ENCODE data around the gene GIGYF1.
"Not testable (repeated sequence)": the region's sequence is repeated elsewhere in the genome, so short reads cannot be mapped to it uniquely, and the experiment has no call there.

Gene GIGYF1, protein sequence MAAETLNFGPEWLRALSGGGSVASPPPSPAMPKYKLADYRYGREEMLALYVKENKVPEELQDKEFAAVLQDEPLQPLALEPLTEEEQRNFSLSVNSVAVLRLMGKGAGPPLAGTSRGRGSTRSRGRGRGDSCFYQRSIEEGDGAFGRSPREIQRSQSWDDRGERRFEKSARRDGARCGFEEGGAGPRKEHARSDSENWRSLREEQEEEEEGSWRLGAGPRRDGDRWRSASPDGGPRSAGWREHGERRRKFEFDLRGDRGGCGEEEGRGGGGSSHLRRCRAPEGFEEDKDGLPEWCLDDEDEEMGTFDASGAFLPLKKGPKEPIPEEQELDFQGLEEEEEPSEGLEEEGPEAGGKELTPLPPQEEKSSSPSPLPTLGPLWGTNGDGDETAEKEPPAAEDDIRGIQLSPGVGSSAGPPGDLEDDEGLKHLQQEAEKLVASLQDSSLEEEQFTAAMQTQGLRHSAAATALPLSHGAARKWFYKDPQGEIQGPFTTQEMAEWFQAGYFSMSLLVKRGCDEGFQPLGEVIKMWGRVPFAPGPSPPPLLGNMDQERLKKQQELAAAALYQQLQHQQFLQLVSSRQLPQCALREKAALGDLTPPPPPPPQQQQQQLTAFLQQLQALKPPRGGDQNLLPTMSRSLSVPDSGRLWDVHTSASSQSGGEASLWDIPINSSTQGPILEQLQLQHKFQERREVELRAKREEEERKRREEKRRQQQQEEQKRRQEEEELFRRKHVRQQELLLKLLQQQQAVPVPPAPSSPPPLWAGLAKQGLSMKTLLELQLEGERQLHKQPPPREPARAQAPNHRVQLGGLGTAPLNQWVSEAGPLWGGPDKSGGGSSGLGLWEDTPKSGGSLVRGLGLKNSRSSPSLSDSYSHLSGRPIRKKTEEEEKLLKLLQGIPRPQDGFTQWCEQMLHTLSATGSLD (N-terminal part only)

DNA sequence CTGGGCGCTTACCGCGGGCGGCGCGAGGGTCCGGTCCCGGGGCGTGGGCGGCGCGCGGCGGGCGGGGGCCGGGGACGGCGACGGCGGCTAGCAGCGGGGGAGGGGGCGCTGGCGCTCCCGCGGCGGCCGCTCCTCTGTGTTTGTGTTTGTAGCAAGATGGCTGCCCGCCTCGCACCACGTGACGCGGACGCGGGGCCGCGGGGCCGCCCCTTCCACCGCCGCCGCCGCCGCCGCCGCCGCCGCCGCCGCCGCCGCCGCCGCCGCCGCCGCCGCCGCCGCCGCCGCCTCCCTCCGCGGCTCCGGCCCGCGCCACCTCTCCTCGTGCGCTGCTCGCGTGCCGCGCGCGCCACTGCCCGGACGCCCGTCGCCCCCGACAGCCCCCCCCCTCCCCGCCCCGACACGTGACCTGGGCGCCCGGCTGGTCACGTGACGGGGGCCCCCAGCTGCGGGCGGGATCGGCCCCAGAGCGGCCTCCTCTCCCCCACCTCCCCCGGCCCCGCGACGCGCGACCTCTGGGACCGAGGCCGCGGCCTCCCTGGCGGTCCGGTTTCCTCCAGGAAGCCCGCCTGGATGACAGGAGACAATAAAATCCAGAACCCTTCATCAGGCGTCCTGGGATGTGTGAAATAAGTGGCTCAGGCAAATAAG lies at the start of gene GIGYF1:
GIGYF1 (minus strand) TSS at position 153 of the 648 bp plus-strand sequence. CDS start 6,012 bp downstream, outside the sequence.
- no peak for DNase-seq

DNA sequence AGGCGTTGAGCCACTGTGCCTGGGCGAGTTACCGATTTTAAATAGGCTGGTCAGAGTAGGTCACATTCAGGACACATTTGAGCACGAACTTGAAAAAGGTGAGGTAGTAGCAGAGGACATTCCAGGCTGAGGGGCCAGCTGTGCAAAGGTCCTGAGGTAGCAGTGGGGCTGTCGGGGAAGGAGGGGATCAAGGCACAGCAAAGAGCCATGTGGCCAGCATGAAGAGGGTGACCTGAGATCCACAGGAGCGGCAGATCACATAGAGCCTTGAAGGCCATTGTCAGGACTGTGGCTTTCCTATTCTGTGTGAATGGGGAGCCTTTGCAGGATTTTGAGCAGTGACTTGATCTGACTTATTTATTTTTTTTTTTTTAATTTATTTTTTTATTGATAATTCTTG lies 45.9 kb upstream of the GIGYF1 start:
- no peak for DNase-seq

DNA sequence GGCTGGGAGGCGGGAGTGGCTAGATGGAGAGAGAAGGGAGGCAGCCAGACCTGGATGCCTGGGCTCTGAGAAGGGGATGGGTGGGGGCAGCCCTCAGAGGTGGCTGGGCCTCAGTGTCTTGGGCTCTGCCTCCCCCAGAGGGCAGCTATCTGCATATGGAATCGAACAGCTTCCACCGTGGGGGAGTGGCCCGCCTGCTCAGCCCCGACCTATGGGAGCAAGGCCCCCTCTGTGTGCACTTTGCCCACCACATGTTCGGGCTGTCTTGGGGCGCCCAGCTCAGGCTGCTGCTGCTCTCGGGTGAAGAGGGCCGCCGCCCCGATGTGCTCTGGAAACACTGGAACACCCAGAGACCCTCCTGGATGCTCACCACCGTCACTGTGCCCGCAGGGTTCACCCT lies 42.6 kb upstream of the GIGYF1 start:
- no peak for DNase-seq

DNA sequence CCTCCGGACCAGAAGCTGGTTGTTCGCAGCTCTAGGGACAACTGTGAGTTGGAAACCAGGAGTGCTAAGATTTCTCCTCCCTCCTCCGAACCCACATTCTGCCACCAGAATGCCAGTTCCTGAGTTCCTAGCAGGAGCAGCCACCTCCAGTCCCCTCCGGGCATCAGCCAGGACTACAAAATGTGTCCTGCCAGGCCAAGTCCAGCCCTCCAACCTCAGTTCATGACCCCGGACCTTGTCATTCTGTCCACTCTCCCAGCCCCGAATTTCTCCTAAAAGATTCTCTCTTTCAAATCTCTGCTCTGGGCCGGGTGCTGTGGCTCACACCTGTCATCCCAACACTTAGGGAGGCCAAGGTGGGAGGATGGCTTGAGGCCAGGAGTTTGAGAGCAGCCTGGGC lies 41.7 kb upstream of the GIGYF1 start:
- DNase-seq, result no peak

DNA sequence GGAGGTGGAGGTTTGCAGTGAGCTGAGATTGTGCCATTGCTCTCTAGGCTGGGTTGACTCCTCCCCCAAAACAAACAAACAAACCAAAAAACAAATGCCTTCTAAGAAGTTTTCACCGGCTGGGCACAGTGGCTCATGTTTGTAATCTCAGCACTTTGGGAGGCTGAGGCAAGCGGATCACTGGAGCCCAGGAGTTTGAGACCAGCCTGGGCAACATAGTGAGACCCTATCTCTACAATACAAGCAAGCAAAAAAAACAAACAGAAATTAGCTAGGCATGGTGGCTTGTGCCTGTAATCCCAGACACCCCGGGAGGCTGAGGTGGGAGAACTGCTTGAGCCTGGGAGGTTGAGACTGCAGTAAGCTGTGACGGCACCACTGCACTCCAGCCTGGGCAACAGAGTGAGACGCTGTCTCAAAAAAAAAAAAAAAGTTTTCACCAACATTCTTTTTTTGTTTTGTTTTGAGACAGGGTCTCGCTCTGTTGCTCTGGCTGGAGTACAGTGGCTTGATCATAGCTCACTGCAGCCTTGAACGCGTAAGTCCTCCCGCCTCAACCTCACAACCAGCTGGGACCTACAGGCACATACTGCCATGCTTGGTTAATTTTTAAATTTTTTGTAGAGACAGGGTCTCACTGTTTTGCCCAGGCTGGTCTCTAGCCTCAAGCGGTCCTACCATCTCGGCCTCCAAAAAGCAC lies 38.0 kb upstream of the GIGYF1 start:
- no peak for DNase-seq

DNA sequence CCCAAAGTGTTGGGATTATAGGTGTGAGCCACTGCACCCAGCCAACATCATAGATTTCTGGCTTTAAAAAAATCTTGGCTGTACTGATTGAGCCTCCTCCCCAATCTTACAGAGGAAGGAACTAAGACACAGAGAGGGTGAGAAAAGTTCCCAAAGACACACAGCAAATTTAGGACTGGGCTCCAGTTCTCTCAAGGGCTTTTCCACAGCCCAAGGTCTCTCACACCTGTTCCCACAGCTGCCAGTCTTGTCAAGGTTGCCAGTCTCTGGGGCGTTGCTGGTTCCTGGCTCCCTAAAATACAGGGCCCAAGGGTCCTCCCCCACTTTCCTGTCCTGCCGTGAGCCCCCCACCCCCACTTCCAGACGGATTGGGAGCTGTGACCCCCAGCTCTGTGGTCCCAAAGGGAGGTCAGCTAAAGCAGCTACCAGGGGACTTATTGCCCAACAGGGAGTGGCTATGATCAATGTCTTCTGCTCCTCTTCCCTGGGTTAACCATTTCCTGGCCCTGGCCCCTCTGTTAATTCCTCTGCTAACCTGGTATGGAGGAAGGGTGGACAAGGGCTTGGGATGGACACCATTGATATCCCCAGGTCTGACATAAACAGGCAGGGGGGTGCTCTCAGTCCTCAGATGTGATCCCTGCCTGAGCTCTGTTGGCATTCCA lies 36.2 kb upstream of the GIGYF1 start:
- DNase-seq, result no peak

DNA sequence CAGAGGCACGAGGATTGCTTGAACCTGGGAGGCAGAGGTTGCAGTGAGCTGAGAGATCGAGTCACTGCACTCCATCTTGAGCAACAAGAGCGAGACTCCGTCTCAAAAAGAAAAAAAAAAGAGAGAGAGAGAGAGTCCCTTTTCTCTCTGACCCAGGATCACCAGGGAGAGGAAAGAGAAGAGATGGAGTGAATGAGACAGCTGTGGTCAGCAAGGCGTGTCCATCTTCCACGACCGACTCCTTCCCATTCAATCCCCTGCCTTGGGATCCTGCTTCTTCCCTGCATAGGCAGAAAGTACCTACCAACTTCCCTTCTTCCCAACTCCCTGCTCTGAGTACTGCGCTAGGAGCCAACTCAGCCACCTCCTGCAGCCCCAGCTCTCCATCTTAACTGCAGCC lies 34.1 kb upstream of the GIGYF1 start:
- DNase-seq, result no peak

DNA sequence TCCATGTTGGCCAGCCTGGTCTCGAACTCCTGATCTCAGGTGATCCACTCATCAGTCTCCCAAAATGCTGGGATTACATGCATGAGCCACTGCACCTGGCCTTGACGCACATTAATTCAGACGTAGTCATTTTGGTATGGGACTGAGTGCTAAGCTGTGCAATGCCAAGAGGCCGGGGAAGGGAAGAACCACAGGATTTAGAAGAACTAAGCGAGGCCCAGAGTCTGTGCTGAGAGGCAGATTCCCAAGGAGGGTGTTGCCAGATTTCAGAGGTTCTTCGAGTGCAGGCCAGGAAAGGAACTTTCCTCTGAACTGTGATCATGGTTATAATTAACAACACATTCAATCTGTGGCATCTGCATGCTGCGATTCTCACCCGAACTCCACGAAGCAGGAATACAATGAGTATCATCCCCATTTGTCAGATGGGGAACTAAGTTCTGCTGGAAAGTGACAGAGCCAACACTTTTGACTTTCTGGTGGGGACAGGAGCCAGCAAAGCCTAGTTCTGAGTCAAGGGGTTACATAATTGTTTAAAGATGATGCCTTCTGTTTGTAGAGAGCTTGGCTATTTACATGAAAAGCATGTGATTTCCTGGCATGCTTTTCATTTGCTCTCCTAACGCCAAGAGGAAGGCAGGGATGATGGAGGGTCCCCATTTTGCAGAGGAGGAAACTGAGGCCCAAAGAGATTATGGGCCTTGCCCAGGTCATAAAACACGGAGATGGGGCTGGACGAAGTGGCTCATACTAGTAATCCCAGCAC lies 33.1 kb upstream of the GIGYF1 start:
- DNase-seq, result no peak

DNA sequence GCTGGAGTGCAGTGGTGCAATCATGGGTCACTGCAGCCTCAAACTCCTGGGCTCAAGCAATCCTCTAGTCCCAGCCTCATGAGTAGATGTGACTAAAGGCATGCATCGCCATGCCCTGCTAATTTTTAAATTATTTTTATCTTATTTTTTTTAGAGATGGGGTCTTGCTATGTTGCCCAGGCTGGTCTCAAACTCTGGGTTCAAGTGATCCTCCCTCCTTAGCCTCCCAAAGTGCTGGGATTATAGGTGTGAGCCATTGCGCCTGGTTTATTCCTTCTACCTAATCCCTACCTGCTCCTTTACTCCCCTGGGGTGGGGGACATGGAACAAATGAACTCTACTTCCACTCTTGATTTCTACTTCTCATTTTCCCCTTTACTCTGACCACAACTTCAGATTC lies 30.3 kb upstream of the GIGYF1 start:
- not testable (repeated sequence) for DNase-seq

DNA sequence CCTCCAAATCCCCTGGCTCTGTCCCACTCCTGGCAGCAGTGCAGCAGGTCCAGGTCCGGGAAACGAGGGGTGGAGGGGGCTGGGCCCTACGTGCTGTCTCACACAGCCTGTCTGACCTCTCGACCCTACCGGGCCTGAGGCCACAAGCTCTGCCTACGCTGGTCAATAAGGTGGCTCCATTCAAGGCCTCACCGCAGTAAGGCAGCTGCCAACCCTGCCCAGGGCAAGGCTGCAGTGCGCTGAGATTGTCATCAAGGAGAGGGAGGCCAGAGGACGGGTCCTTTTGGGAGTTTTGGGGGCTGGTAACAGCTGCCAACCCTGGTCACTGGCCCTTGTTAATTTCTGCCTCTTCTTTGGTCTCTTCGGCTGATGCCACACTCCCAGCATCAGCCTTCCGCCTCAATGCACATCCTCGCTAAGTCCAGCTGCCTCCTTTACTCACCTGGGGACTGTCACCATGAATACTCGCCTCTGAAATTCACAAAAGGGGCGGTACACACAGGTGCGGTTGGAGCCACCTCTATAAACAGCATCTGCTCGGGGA lies 29.8 kb upstream of the GIGYF1 start:
- DNase-seq, result no peak

DNA sequence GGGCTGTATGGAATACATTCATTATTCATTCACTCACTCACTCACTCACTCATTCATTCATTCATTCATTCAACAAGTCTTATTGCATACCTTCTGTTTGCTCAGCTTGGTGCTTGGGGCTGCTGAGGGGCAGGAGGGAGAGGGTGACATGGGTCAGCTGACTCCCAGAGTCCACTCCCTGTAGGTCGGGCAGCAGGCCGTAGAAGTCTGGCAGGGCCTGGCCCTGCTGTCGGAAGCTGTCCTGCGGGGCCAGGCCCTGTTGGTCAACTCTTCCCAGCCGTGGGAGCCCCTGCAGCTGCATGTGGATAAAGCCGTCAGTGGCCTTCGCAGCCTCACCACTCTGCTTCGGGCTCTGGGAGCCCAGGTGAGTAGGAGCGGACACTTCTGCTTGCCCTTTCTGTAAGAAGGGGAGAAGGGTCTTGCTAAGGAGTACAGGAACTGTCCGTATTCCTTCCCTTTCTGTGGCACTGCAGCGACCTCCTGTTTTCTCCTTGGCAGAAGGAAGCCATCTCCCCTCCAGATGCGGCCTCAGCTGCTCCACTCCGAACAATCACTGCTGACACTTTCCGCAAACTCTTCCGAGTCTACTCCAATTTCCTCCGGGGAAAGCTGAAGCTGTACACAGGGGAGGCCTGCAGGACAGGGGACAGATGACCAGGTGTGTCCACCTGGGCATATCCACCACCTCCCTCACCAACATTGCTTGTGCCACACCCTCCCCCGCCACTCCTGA lies 28.6 kb upstream of the GIGYF1 start:
- no peak for DNase-seq

DNA sequence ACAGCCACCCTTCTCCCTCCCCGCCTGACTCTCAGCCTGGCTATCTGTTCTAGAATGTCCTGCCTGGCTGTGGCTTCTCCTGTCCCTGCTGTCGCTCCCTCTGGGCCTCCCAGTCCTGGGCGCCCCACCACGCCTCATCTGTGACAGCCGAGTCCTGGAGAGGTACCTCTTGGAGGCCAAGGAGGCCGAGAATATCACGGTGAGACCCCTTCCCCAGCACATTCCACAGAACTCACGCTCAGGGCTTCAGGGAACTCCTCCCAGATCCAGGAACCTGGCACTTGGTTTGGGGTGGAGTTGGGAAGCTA lies 27.4 kb upstream of the GIGYF1 start:
- no peak for DNase-seq

DNA sequence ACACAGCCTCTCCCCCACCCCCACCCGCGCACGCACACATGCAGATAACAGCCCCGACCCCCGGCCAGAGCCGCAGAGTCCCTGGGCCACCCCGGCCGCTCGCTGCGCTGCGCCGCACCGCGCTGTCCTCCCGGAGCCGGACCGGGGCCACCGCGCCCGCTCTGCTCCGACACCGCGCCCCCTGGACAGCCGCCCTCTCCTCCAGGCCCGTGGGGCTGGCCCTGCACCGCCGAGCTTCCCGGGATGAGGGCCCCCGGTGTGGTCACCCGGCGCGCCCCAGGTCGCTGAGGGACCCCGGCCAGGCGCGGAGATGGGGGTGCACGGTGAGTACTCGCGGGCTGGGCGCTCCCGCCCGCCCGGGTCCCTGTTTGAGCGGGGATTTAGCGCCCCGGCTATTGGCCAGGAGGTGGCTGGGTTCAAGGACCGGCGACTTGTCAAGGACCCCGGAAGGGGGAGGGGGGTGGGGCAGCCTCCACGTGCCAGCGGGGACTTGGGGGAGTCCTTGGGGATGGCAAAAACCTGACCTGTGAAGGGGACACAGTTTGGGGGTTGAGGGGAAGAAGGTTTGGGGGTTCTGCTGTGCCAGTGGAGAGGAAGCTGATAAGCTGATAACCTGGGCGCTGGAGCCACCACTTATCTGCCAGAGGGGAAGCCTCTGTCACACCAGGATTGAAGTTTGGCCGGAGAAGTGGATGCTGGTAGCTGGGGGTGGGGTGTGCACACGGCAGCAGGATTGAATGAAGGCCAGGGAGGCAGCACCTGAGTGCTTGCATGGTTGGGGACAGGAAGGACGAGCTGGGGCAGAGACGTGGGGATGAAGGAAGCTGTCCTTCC lies 26.8 kb upstream of the GIGYF1 start:
- DNase-seq, result no peak

DNA sequence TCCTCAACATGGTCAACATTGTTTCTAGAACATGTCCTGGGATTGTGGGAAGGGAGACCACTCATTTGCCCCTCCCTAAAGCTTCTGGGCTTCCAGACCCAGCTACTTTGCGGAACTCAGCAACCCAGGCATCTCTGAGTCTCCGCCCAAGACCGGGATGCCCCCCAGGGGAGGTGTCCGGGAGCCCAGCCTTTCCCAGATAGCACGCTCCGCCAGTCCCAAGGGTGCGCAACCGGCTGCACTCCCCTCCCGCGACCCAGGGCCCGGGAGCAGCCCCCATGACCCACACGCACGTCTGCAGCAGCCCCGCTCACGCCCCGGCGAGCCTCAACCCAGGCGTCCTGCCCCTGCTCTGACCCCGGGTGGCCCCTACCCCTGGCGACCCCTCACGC lies 26.2 kb upstream of the GIGYF1 start, which contains the start of gene EPO:
EPO (plus strand) TSS at position 190 of the 392 bp plus-strand sequence. CDS start 513 bp downstream, outside the sequence.
- no peak for DNase-seq

DNA sequence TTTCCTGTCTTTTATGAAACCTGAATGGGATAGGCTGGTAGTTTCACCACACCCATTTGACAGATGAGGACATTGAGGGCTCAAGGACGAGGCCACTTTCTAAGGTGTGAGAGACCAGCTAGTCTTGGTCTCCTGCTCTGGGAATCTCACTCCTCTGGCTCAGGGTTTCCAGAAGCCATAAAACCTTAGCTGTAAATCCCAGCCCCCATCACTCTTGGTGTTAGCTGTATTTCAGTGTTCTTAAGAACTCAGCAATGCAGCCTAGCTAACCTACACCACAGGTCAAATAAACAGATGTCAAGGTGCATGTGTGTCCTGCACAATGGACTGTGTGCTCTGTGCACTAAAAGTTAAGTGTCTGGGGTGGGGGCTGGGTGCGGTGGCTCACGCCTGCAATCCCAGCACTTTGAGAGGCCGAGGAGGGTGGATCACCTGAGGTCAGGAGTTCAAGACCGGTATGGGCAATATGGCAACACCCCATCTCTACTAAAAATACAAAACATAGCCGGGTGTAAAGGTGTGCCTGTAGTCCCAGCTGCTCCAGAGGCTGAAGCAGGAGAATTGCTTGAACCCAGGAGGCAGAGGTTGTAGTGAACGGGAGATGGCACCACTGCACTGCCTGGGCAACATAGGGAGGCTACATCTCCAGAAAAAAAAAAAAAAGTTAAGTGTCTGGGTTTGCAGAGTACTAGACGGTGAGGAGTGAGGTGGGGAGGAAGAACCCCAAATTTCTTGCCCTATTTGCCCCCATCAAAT lies 25.7 kb upstream of the GIGYF1 start:
- DNase-seq, result no peak

DNA sequence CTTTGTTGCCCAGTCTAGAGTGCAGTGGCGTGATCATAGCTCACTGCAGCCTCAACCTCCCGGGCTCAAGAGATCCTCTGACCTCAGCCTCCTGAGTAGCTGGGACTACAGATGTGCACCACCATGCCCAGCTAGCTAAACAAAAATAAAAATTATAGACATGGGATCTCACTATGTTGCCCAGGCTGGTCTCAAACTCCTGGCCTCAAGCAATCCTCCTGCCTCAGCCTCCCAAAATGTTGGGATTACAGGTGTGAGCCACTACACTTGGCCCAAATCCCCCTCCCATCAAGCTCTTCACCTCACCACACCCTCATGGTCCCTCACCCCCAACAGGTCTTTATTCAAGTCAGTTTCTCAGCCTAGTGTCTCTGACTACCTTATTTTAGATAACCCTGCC lies 23.0 kb upstream of the GIGYF1 start:
- DNase-seq, result not testable (repeated sequence)

DNA sequence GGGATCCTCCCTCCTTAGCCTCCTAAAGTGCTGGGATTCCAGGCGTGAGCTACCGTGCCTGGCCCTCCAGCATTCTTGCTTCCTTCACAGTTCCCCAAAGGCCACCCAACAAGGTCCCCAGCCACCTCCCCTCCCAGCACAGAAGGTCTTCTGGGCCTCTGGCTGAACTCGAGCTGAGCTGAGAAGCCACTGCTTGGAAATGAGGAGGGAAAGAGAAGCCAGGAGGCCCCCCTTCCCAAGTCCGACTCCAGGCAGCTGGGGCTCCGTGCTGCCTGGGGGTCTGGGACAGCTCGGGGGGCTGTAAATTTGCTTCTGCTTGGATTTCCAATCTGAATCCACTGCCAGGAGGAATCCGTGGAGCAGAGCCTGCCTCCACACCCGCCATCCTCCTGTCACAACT lies 20.7 kb upstream of the GIGYF1 start:
- DNase-seq, result no peak

DNA sequence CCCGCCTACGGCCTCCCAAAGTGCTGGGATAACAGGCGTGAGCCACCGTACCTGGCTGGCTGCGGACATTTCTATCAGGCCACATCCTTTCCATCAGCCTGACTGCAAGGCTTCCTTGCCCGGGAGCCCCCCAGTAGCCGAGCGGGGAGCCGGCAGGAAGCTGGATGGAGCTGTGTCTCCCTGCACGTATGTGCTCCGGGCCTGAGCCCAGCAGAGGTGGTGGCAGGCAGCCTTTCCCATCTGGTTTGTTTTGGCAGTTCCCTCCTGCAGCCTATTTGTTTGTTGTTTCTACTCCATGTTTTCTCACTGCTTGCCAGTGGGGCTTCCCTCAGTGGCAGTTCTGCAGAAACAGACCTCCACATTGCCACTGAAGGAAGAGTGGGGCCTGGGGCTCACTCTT lies 17.3 kb upstream of the GIGYF1 start:
- no peak for DNase-seq

DNA sequence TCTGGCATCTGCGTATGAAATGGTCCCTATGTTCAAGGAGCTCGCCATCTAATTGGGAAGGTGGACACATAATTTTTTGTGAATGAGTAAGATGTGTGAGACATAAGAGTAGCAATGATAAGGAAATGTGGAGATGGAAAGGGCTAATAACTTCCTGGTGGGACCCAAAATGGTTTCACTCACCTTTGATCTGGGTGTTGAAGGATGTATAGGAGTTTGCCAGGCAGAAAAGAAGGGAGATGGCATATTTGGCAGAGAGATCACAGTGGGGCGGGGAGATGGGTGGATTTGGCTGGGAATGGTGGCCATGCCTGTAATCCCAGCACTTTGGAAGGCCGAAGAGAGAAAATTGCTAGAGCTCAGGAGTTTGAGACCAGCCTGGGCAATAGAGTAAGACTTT lies 16.4 kb upstream of the GIGYF1 start:
- no peak for DNase-seq

Data from NCI-H187 treated with DMSO at 0.1 percent for 48 hours (cell line).